HG03097 (cell line): Measurements from ENCODE around the gene CSNK1G1.
"Not testable (repeated sequence)": the region's sequence is repeated elsewhere in the genome, so short reads cannot be mapped to it uniquely, and the experiment has no call there.

ENCODE experiments used
- ATAC-seq: cut with Tn5 transposase; IDR thresholded peaks from one replicate; pipeline ENCODE4 v1.9.1; 2021; ENCODE audit not compliant: unreplicated experiment, low FRiP score

Gene CSNK1G1

GRCh38 chr15:64289550-64289949 lies 66.4 kb downstream of the CSNK1G1 start:
- ATAC-seq, result no peak

- ATAC-seq, result no peak
Observed at GRCh38 chr15:64288999-64289398, 67.0 kb downstream of the CSNK1G1 start.

- ATAC-seq, result no peak
Observed at GRCh38 chr15:64288577-64288976, 67.4 kb downstream of the CSNK1G1 start.

GRCh38 chr15:64287953-64288352 lies 68.0 kb downstream of the CSNK1G1 start:
- ATAC-seq, result no peak

- ATAC-seq, result no peak
Observed at GRCh38 chr15:64286473-64286872, 69.5 kb downstream of the CSNK1G1 start.

- ATAC-seq, result no peak
Observed at GRCh38 chr15:64285871-64286270, 70.1 kb downstream of the CSNK1G1 start.

GRCh38 chr15:64285150-64285549 lies 70.8 kb downstream of the CSNK1G1 start:
- ATAC-seq, result no peak

- no peak for ATAC-seq
Observed at GRCh38 chr15:64284042-64284441, 71.9 kb downstream of the CSNK1G1 start.

- ATAC-seq, result no peak
Observed at GRCh38 chr15:64282701-64283100, 73.3 kb downstream of the CSNK1G1 start.

GRCh38 chr15:64279131-64279530 lies 76.8 kb downstream of the CSNK1G1 start:
- no peak for ATAC-seq

- ATAC-seq, result no peak
Observed at GRCh38 chr15:64275934-64276333, 80.0 kb downstream of the CSNK1G1 start.

- ATAC-seq, result no peak
Observed at GRCh38 chr15:64274341-64274950, 81.5 kb downstream of the CSNK1G1 start.

- no peak for ATAC-seq
Observed at GRCh38 chr15:64267331-64267973, 88.5 kb downstream of the CSNK1G1 start.

- ATAC-seq, result not testable (repeated sequence)
Observed at GRCh38 chr15:64265188-64265587, 90.8 kb downstream of the CSNK1G1 start.

- no peak for ATAC-seq
Observed at GRCh38 chr15:64264502-64264901, 91.5 kb downstream of the CSNK1G1 start.

- ATAC-seq, result no peak
Observed at GRCh38 chr15:64263567-64263966, 92.4 kb downstream of the CSNK1G1 start.

- ATAC-seq, result no peak
Observed at GRCh38 chr15:64256051-64256450, 99.9 kb downstream of the CSNK1G1 start.

- no peak for ATAC-seq
Observed at GRCh38 chr15:64251658-64252057, 104.3 kb downstream of the CSNK1G1 start.

- ATAC-seq, result no peak
Observed at GRCh38 chr15:64251121-64251520, 104.9 kb downstream of the CSNK1G1 start.

GRCh38 chr15:64249883-64250575 lies 105.9 kb downstream of the CSNK1G1 start:
- no peak for ATAC-seq

GRCh38 chr15:64249406-64249805 lies 106.6 kb downstream of the CSNK1G1 start:
- ATAC-seq, result no peak
